DMS53 treated with DMSO at 0.1 percent for 48 hours (cell line): ENCODE results near the gene TECPR1.

Experiments used
- DNase-seq: peaks from one replicate; lab custom pipeline; 2025; ENCODE audit not compliant: unreplicated experiment; lab: John Stamatoyannopoulos, UW

TECPR1 gene

GRCh38 chr7:98251601-98252424 is at the start of gene TECPR1:
TSS of gene TECPR1 (minus strand) at chr7:98252232. CDS start at chr7:98246146, 6,086 bp downstream.
- DNase-seq = peak; percentile 97

- DNase-seq = no peak
These were observed 48.8 kb upstream of the TECPR1 start for GRCh38 chr7:98300595-98301372.

GRCh38 chr7:98297626-98298286 is 45.7 kb upstream of the TECPR1 start:
- DNase-seq = no peak

- DNase-seq = no peak
These were observed 44.8 kb upstream of the TECPR1 start for GRCh38 chr7:98296833-98297232.

GRCh38 chr7:98295467-98296192 is 43.6 kb upstream of the TECPR1 start:
- DNase-seq = no peak

GRCh38 chr7:98294798-98295382 is 42.9 kb upstream of the TECPR1 start:
- peak; percentile 73 for DNase-seq

GRCh38 chr7:98294326-98294725 is 42.3 kb upstream of the TECPR1 start:
- no peak for DNase-seq

- DNase-seq = no peak
These were observed 41.7 kb upstream of the TECPR1 start for GRCh38 chr7:98293746-98294145.

- no peak for DNase-seq
These were observed 41.2 kb upstream of the TECPR1 start for GRCh38 chr7:98293265-98293664.

GRCh38 chr7:98291717-98292116 is 39.7 kb upstream of the TECPR1 start:
- no peak for DNase-seq

GRCh38 chr7:98289333-98289875 is 37.4 kb upstream of the TECPR1 start:
- no peak for DNase-seq

- DNase-seq = no peak
These were observed 36.2 kb upstream of the TECPR1 start for GRCh38 chr7:98288064-98288823.

- no peak for DNase-seq
These were observed 35.5 kb upstream of the TECPR1 start for GRCh38 chr7:98287486-98287959.

GRCh38 chr7:98286701-98287485 is 34.9 kb upstream of the TECPR1 start:
- no peak for DNase-seq

GRCh38 chr7:98286093-98286539 is 34.1 kb upstream of the TECPR1 start:
- no peak for DNase-seq

- DNase-seq = no peak
These were observed 33.4 kb upstream of the TECPR1 start for GRCh38 chr7:98285157-98286092.

- DNase-seq = no peak
These were observed 32.5 kb upstream of the TECPR1 start for GRCh38 chr7:98284335-98285036.
